IMR-90 (cell line): Measurements from ENCODE around the gene ILF2. TPM values are rescaled to one million over a fixed set of nuclear protein-coding genes. Genes with fewer than 3 reads are reported as not detected.

Experiments used
- ATAC-seq: fragments of 200-7000 bp; cut with Tn5 transposase; 2 replicates; pipeline ENCODE4 v1.9.1; 2020; ENCODE audit warnings: low read depth, mild to moderate bottlenecking, moderate library complexity
- BruUV-seq: library from RNA; stranded (reverse); fragments of 400-500 nt; replicated peaks from 2 replicates; lab custom pipeline; 2021; lab: Mats Ljungman, UMichigan
- CTCF ChIA-PET: fragments of 300-600 bp; formaldehyde crosslinking; extraction: SDS; loops from one replicate; lab custom pipeline; 2021; ENCODE audit warnings: antibody characterized with exemption; lab: Yijun Ruan, JAX
- POLR2A ChIA-PET: fragments of 300-600 bp; sonication (Branson Sonifier 250); formaldehyde crosslinking; loops from one replicate; lab custom pipeline; 2022; ENCODE audit warnings: antibody characterized with exemption; ENCODE audit not compliant: unreplicated experiment; lab: Charles Lee
- DNase-seq: peaks from one replicate; pipeline ENCODE4 v3.0.0; 2013
- H2AFZ ChIP-seq: replicated peaks from 2 replicates; pipeline ENCODE3; 2013; ENCODE audit warnings: low read length, mild to moderate bottlenecking; ENCODE audit not compliant: poor library complexity
- H2AK5ac ChIP-seq: 2 replicates; pipeline ENCODE4 v1.6.1; 2013; ENCODE audit warnings: low read depth, low read length, inconsistent platforms
- H2AK9ac ChIP-seq: replicated peaks from 2 replicates; pipeline ENCODE3; 2013; ENCODE audit warnings: mild to moderate bottlenecking, low read depth, low read length, moderate library complexity; ENCODE audit not compliant: poor library complexity
- H2BK120ac ChIP-seq: 2 replicates; pipeline ENCODE4 v1.6.1; 2013; ENCODE audit warnings: low read depth, low read length, inconsistent platforms
- H2BK15ac ChIP-seq: 3 replicates; pipeline ENCODE4 v1.6.1; 2013; ENCODE audit warnings: low read depth, low read length, inconsistent platforms
- H2BK20ac ChIP-seq: 2 replicates; pipeline ENCODE4 v1.6.1; 2013; ENCODE audit warnings: low read depth, mild to moderate bottlenecking, inconsistent platforms, low read length, moderate library complexity
- H2BK5ac ChIP-seq: 2 replicates; pipeline ENCODE4 v1.6.1; 2013; ENCODE audit warnings: mild to moderate bottlenecking, low read depth, low read length, inconsistent platforms; ENCODE audit not compliant: poor library complexity, severe bottlenecking
- H3K14ac ChIP-seq: replicated peaks from 2 replicates; pipeline ENCODE4 v1.6.1; 2013; ENCODE audit warnings: low read depth, low read length, inconsistent platforms
- H3K18ac ChIP-seq: 2 replicates; pipeline ENCODE4 v1.6.1; 2013; ENCODE audit warnings: low read depth, low read length, control low read depth
- H3K23ac ChIP-seq: 2 replicates; pipeline ENCODE4 v1.6.1; 2013; ENCODE audit warnings: low read depth, low read length, inconsistent platforms
- H3K27ac ChIP-seq: 2 replicates; pipeline ENCODE4 v1.5.1; 2013; ENCODE audit warnings: mild to moderate bottlenecking, control low read depth, low read length; ENCODE audit not compliant: insufficient read depth
- H3K27me3 ChIP-seq: 2 replicates; pipeline ENCODE4 v1.6.1; 2013; ENCODE audit warnings: low read length; ENCODE audit not compliant: control insufficient read depth, insufficient read depth
- H3K36me3 ChIP-seq: 2 replicates; pipeline ENCODE4 v1.6.1; 2013; ENCODE audit warnings: low read length, mixed read lengths; ENCODE audit not compliant: control insufficient read depth, insufficient read depth
- H3K4ac ChIP-seq: 2 replicates; pipeline ENCODE4 v1.6.1; 2013; ENCODE audit warnings: low read depth, low read length, inconsistent platforms
- H3K4me1 ChIP-seq: 2 replicates; pipeline ENCODE4 v1.6.1; 2013; ENCODE audit warnings: low read length, mixed read lengths; ENCODE audit not compliant: control insufficient read depth, insufficient read depth
- H3K4me2 ChIP-seq: 2 replicates; pipeline ENCODE4 v1.6.1; 2013; ENCODE audit warnings: low read depth, mild to moderate bottlenecking, control low read depth, low read length, moderate library complexity
- H3K4me3 ChIP-seq: 2 replicates; pipeline ENCODE4 v1.5.1; 2013; ENCODE audit warnings: low read depth, mild to moderate bottlenecking, control low read depth, low read length, moderate library complexity; ENCODE audit not compliant: insufficient read depth
- H3K56ac ChIP-seq: 2 replicates; pipeline ENCODE4 v1.6.1; 2013; ENCODE audit warnings: low read length, inconsistent platforms; ENCODE audit not compliant: insufficient read depth; ENCODE audit errors: extremely low read depth
- H3K79me1 ChIP-seq, 2 experiments: 2 replicates each; pipeline ENCODE4 v1.6.1; 2013; ENCODE audit warnings: low read length in 2 of 2, inconsistent platforms in 1 of 2, low read depth in 1 of 2
- H3K9ac ChIP-seq: 2 replicates; pipeline ENCODE4 v1.6.1; 2013; ENCODE audit warnings: low read depth, low read length, control low read depth
- H3K9me1 ChIP-seq: 2 replicates; pipeline ENCODE4 v1.6.1; 2013; ENCODE audit warnings: low read length, inconsistent platforms; ENCODE audit not compliant: insufficient read depth
- H3K9me3 ChIP-seq: 2 replicates; pipeline ENCODE4 v1.6.1; 2013; ENCODE audit warnings: low read length; ENCODE audit not compliant: control insufficient read depth, insufficient read depth
- H4K20me1 ChIP-seq: 2 replicates; pipeline ENCODE4 v1.6.1; 2013; ENCODE audit warnings: low read length, inconsistent platforms; ENCODE audit not compliant: insufficient read depth
- H4K5ac ChIP-seq: 2 replicates; pipeline ENCODE4 v1.6.1; 2013; ENCODE audit warnings: mild to moderate bottlenecking, low read depth, low read length, control low read depth
- H4K8ac ChIP-seq, 2 experiments: 2 replicates each; pipeline ENCODE4 v1.6.1; 2013; ENCODE audit warnings: low read depth in 2 of 2, low read length in 2 of 2, control low read depth in 1 of 2, inconsistent platforms in 1 of 2
- H4K91ac ChIP-seq: 2 replicates; pipeline ENCODE4 v1.6.1; 2013; ENCODE audit warnings: low read depth, low read length, inconsistent platforms; ENCODE audit not compliant: insufficient read depth
- BHLHE40 ChIP-seq: fragments of 150-350 bp; IDR thresholded peaks from 2 replicates; pipeline ENCODE4 v1.6.1; 2016; ENCODE audit warnings: mild to moderate bottlenecking, low read depth, low read length
- CEBPB ChIP-seq: IDR thresholded peaks from 2 replicates; pipeline ENCODE4 v1.6.1; 2012; ENCODE audit warnings: low read depth, low read length, improper control_type of control experiment
- CHD1 ChIP-seq: IDR thresholded peaks from 2 replicates; pipeline ENCODE4 v1.6.1; 2012; ENCODE audit warnings: low read depth, low read length, improper control_type of control experiment
- FOS ChIP-seq: fragments of 150-350 bp; IDR thresholded peaks from 2 replicates; pipeline ENCODE4 v1.6.1; 2016; ENCODE audit warnings: low read depth, low read length
- MAFK ChIP-seq: IDR thresholded peaks from 2 replicates; pipeline ENCODE4 v1.6.1; 2012; ENCODE audit warnings: low read depth, low read length, improper control_type of control experiment
- MAZ ChIP-seq: IDR thresholded peaks from 2 replicates; pipeline ENCODE4 v1.6.1; 2012; ENCODE audit warnings: low read depth, mild to moderate bottlenecking, low read length, improper control_type of control experiment, moderate library complexity, borderline replicate concordance
- POLR2A ChIP-seq: IDR thresholded peaks from 2 replicates; pipeline ENCODE4 v1.6.1; 2012; ENCODE audit warnings: mild to moderate bottlenecking, low read depth, low read length
- RAD21 ChIP-seq: IDR thresholded peaks from 2 replicates; pipeline ENCODE4 v1.6.1; 2012; ENCODE audit warnings: low read length, improper control_type of control experiment
- SMC3 ChIP-seq: fragments of 150-350 bp; IDR thresholded peaks from 2 replicates; pipeline ENCODE4 v1.6.1; 2016; ENCODE audit warnings: low read depth, mild to moderate bottlenecking, antibody characterized with exemption, low read length, moderate library complexity
- WGBS, 2 experiments: methylation state at CpG; one replicate each; pipeline versions ENCODE4 v1.1.5 to v1.1.7; 2013; ENCODE audit warnings: missing lambda C conversion rate in 2 of 2; ENCODE audit not compliant: insufficient read length in 1 of 2; ENCODE audit errors: extremely low coverage in 2 of 2; 5-methylcytosine and 5-hydroxymethylcytosine counted together
- dilution Hi-C: fragments of 300-500 bp; cut with HindIII; formaldehyde crosslinking; loops from one replicate; pipeline ENCODE4 v1.14.3; 2018; ENCODE audit warnings: low sequenced_read_pairs; ENCODE audit not compliant: unreplicated experiment
- in situ Hi-C: fragments of 300-500 bp; cut with MboI; formaldehyde crosslinking; loops from 3 replicates; pipeline ENCODE4 v1.14.3; 2019; ENCODE audit warnings: low sequenced_read_pairs, inconsistent platforms, mixed read lengths
- intact Hi-C: fragments of 100-400 bp; cut with micrococcal nuclease; formaldehyde crosslinking; loops from 2 replicates; pipeline ENCODE4 v1.10.0; 2022
- polyA plus RNA-seq, 3 experiments: library from polyadenylated mRNA; depleted of rRNA; stranded (reverse); fragments of >200 nt; gene quantifications; 2 replicates each; pipeline ENCODE4 v1.2.3, GENCODE V29; 2012; ENCODE audit warnings: low replicate concordance in 1 of 3
- total RNA-seq: library from RNA; depleted of rRNA; stranded (reverse); fragments of >200 nt; gene quantifications from 2 replicates; pipeline ENCODE4 v1.2.3, GENCODE V29; 2012
- TF ChIP-seq, protein P1 (sequence below): conservative IDR thresholded peaks from 2 replicates; pipeline ENCODE4 v1.5.1; 2012; ENCODE audit warnings: mild to moderate bottlenecking, low read depth, low read length, improper control_type of control experiment
- TF ChIP-seq, protein P2 (sequence below): fragments of 150-350 bp; IDR thresholded peaks from 2 replicates; pipeline ENCODE4 v1.6.1; 2016; ENCODE audit warnings: low read depth, mild to moderate bottlenecking, low read length, moderate library complexity, borderline replicate concordance

Gene ILF2
- total and polyA plus RNA-seq, 2 of the 4 experiments (the other 2 are of a cell fraction): 273 to 504 TPM

DNA sequence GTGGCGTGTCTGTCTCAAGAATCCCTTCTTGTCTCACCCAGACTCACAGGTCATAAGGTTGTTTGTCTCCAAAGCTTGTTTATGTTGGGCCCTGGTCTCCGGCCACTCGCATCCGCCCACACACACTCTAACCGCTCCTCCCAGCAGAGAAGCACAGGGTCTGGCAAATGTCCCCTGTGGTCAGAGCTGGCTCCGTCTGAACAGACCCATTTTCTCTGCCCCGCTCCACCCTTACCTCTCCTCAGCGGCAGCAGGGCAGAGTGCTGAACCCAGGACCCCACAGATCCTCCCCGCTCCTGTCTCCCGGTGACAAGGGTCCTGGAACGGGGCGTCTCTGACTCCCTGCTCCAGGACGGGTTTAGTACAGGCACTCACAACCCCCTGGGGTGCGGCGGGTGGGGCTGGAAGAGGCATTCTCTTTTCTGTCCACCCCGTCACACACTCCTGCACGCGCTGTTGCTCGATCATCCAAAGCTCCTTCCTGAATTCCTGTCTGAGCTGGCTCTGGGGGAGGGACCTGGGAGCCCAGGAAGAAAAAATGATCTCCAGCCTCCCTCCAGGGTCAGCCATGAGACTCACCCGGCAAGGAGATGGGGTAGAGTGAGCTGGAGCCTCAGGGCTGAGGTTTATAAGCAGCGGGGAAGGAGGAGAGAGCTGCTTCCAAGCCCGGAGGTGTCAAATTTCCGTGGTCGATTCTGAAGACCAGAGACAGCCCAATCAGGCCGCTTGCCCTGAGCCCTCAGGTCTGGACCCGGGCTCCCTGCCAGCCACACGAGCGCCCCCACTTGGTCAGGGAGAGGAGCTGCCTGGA, 43.7 kb downstream of the ILF2 start, which contains the start of gene S100A13:
S100A13 (minus strand) TSS at position 602 of the 811 bp plus-strand sequence. CDS start 1,033 bp downstream, outside the sequence.
- peak within 1 kb of the TSS; percentile 94 for H3K56ac ChIP-seq
- peak within 1 kb of the TSS; percentile 73 for H3K18ac ChIP-seq
- peak within 1 kb of the TSS; percentile 81 for H2BK20ac ChIP-seq
- peak within 1 kb of the TSS; percentile 92 for H2BK5ac ChIP-seq
- H3K14ac ChIP-seq: peak within 1 kb of the TSS; percentile 99
- peak within 1 kb of the TSS; percentile 87 for H4K5ac ChIP-seq
- H3K27me3 ChIP-seq: no peaks in the 10 kb centered on the region
- intact Hi-C loops (loop anchor here (1.0 to 5.0 kb wide), 3 partner anchors 54 to 116 kb away; no protein-coding TSS in a partner anchor), in situ Hi-C loops (no loop called here), dilution Hi-C loops (no loop called here)
- TF ChIP-seq CHD1 (no peak), MAFK (no peak), POLR2A (peak; percentile 99), FOS (no peak), MAZ (no peak; the same call in 1 of the 2 replicates), SMC3 (peak; percentile 24), CEBPB (no peak), BHLHE40 (peak; percentile 42; the same call in 1 of the 2 replicates), RAD21 (peak; percentile 42)
- TF ChIP-seq, protein P1, sequence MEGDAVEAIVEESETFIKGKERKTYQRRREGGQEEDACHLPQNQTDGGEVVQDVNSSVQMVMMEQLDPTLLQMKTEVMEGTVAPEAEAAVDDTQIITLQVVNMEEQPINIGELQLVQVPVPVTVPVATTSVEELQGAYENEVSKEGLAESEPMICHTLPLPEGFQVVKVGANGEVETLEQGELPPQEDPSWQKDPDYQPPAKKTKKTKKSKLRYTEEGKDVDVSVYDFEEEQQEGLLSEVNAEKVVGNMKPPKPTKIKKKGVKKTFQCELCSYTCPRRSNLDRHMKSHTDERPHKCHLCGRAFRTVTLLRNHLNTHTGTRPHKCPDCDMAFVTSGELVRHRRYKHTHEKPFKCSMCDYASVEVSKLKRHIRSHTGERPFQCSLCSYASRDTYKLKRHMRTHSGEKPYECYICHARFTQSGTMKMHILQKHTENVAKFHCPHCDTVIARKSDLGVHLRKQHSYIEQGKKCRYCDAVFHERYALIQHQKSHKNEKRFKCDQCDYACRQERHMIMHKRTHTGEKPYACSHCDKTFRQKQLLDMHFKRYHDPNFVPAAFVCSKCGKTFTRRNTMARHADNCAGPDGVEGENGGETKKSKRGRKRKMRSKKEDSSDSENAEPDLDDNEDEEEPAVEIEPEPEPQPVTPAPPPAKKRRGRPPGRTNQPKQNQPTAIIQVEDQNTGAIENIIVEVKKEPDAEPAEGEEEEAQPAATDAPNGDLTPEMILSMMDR: peak; percentile 60
- TF ChIP-seq, protein P2, sequence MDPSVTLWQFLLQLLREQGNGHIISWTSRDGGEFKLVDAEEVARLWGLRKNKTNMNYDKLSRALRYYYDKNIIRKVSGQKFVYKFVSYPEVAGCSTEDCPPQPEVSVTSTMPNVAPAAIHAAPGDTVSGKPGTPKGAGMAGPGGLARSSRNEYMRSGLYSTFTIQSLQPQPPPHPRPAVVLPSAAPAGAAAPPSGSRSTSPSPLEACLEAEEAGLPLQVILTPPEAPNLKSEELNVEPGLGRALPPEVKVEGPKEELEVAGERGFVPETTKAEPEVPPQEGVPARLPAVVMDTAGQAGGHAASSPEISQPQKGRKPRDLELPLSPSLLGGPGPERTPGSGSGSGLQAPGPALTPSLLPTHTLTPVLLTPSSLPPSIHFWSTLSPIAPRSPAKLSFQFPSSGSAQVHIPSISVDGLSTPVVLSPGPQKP: no peak
- H2BK15ac ChIP-seq: peak within 1 kb of the TSS; percentile 84; the same call in 2 of the 3 replicates
- H4K20me1 ChIP-seq: no peaks in the 10 kb centered on the region
- peak within 1 kb of the TSS; percentile 84 for H3K23ac ChIP-seq
- H2AFZ ChIP-seq: peak within 1 kb of the TSS; percentile 84
- no TSS peak for BruUV-seq
- H3K4me1 ChIP-seq: peaks cover 14% of the 10 kb centered on the region
- peak within 1 kb of the TSS; percentile 83 for H3K4me2 ChIP-seq
- WGBS, 2 experiments: 0% methylated on average over 1 of the region's 28 CpGs; no CpG with 5 or more reads in 1 of the 2 experiments
- H3K27ac ChIP-seq: peak within 1 kb of the TSS; percentile 96
- POLR2A ChIA-PET: interaction anchor here (0.6 to 2.3 kb wide), 17 partner anchors 8 to 95 kb away, joined by 3 to 10 read pairs (median 5); partner anchors contain the start of genes S100A16 and S100A6
- peaks cover 11% of the 10 kb centered on the region for H3K36me3 ChIP-seq
- peak within 1 kb of the TSS; percentile 96 for H3K4ac ChIP-seq
- H3K4me3 ChIP-seq: peak within 1 kb of the TSS; percentile 54
- peak within 1 kb of the TSS; percentile 85 for H3K9ac ChIP-seq
- peak within 1 kb of the TSS; percentile 97 for H4K91ac ChIP-seq
- H4K8ac ChIP-seq: peak within 1 kb of the TSS; percentile 87 to 94
- H2BK120ac ChIP-seq: peak within 1 kb of the TSS; percentile 85
- H3K9me3 ChIP-seq: no peaks in the 10 kb centered on the region
- H3K9me1 ChIP-seq: peaks cover 29% of the 10 kb centered on the region
- H2AK9ac ChIP-seq: peak within 1 kb of the TSS; percentile 97
- DNase-seq: peak; percentile 96
- peaks cover 24 to 41% of the 10 kb centered on the region in 2 experiments for H3K79me1 ChIP-seq
- peak; percentile 87 for ATAC-seq
- peak within 1 kb of the TSS; percentile 99 for H2AK5ac ChIP-seq
- CTCF ChIA-PET: interaction anchor here (0.7 to 2.3 kb wide), 14 partner anchors 11 to 120 kb away, joined by 3 to 18 read pairs (median 4); partner anchors contain the start of genes S100A14 and S100A16
